HG02678 (cell line): Measurements from ENCODE around the gene SAE1.
"Not testable (repeated sequence)": the region's sequence is repeated elsewhere in the genome, so short reads cannot be mapped to it uniquely, and the experiment has no call there.

ENCODE experiments used
- ATAC-seq: cut with Tn5 transposase; IDR thresholded peaks from one replicate; pipeline ENCODE4 v1.9.1; 2021; ENCODE audit warnings: mild to moderate bottlenecking, moderate library complexity; ENCODE audit not compliant: unreplicated experiment

SAE1 gene

GRCh38 chr19:47130589-47131227, at the start of gene SAE1:
Gene SAE1, plus strand, starts transcription at chr19:47130835. Its CDS starts 96 bp downstream, at chr19:47130931.
- peak; percentile 92 for ATAC-seq

DNA sequence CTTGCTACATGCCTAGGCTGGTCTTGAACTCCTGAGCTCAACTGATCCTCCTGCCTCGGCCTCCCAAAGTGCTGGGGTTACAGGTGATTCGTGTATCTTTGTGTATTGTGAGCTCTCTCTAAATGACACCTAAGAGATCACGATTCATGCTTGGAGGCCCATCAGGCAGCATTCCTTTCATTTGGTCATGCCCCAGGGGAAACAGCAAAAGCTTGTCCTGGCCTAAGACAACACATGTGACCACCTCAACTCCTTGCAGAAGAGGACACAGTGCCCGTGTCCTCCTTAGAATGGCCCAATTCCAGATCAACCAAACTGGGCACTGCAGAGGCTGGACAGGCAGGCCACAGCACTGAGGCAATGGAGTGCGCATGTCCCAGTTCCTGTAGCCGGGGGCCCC, 49.5 kb upstream of the SAE1 start:
- no peak for ATAC-seq

GRCh38 chr19:47082493-47082892, 48.1 kb upstream of the SAE1 start:
- ATAC-seq = no peak

DNA sequence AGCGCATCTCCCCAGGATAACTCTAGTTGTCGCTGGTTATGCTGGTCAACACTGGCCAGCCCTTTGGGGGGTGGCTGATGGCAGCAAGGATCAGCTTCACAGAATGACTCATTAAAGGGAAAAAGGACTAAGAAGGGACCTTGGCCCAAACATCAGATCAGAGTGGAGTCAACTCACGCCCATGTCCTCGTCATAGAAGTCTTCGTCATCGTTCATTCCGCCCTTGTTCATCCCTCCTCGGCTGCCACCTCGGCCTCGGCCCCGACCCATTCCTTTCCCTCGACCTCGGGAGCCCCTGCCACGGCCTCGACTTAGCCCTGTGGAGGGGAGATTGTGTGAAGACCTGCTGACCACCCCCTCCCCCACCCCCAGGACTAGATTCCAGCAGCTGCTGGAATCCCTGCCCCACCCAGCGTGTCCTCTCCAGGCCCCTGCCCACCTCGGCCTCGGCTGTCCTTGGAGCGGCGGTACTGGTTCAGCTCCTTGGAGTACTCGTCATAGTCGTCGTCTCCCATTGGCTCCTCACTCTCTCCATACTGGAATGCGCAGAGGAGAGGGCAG, 45.7 kb upstream of the SAE1 start:
- ATAC-seq = no peak

GRCh38 chr19:47086280-47086679, 44.4 kb upstream of the SAE1 start:
- ATAC-seq = no peak

DNA sequence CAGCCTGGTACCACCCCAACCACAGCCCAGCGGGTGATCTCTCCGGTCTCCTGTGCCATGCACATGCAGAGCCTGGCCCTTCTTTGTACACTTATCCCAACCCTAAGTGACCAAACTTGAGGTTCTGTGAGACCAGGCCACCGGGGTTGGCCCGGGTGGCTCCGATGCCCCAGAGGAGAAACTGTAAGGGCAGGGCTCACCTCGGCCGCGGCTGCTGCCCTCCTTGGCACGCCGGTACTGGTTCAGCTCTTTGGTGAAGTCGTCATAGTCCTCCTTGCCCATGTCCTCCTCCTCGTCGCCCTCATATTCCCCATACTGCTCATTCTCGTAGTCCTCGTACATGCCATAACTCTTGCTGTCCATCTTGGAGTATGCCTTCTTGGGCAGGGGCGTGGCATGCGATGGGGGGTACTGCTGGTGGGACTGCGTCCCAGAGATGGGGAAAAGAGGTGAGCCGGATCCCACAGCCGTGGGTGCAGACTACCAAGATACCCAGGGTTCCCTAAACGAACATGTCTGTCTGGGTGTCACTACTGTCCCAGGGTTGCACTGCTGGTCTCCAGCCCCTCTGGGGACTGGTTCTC, 40.8 kb upstream of the SAE1 start:
- no peak for ATAC-seq

- no peak for ATAC-seq
These were observed 37.4 kb upstream of the SAE1 start for GRCh38 chr19:47093254-47093653.

GRCh38 chr19:47093841-47094240, 36.8 kb upstream of the SAE1 start:
- ATAC-seq = no peak

DNA sequence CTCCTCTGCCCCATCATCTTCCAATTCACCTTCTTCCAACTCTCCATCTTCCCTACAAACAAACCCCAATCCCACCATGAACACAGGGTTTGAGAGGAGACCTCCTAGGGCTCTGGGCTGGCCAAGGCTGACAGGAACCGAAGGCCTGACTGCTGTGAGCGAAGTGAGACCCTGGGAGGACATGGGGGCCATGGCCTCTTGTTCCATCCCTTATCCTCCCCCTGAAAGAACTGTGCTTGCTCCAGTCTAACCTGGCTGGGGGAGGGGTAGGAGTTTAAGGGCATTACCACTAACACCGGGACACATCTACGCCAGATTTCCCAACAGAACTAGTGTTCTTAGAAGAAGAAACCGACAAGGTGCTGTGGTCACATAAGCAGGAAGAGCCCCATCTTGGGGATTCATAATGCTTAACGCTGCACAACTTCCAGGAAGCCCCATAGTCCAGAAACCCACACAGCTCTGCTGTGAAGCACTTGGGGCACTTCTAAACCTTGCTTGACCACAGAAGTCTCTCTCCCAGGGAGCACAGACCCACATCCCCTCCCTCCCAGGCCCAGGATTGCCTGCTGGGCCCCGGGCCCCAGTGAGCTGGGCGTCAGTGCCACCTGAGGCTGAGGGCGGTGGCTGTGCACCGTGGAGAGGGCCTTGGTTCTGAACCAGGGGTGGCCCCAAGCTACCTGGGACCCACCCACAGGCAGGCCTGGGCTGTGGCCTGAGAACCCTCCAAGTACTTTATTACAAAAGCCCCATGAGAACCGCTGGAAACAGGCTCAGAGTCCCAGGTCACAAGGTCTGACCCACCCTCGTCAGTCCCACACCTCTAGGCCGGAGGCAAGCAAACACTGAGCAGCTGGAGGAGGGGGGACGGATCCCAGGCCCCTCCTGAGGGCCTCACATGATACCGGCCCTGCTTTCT, 35.8 kb upstream of the SAE1 start:
- no peak for ATAC-seq

DNA sequence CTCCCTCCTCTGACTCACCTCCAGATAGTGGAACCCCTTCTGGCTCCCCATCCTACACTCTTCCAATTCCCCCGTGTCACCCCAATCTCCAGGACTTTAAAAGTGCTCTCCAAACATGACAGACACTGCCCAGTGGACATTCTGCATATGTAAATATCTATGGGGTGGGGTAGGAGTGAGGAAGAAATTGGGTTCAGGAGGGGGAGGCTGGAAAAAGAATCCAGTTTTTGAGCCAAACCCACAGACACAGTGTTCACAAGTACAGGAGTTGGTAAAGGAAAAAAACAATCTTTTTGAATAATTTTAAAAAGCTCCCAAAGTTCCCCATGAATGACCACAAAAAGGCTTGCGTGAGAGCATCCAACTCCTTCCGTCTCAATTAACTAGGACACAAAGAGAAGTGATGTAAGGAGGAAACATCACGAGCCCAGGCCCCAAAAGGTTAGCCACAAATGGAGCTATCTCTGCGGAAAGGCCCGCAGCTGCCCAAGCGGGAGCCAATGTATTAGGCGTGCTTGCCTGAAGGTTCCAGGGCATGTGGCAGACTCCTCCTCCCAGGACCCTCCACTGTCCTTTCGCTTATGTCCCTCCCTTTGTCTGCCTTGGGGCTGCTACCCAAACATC, 35.0 kb upstream of the SAE1 start:
- no peak for ATAC-seq

DNA sequence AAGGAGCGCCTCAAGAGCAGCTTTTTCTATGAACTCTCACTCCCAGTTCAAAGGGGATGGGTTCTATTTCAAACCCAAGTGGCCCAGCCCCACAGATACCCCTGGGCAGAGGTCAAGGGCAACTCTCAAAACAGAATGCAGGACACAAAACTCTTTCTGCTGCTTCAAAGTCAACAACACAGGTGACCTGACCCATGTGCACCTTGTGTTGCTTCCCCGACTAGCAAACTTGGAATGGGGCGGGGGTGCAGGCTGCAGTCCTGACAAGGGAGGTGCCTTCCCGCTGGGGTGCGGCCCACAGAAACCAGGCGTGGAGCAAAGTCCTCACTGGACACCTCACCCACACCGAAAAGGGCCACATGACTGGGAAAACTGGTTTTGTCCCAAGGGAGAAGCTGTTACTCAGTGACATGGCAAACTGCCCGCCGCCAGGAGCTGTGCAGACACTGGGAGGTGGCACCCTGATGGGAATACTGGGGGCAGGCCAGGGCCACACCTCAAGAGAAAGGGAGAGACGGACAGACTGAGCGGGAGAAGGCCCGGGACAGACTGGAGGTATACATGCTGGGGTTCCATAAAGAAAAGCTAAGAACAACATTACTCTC, 34.4 kb upstream of the SAE1 start:
- no peak for ATAC-seq

DNA sequence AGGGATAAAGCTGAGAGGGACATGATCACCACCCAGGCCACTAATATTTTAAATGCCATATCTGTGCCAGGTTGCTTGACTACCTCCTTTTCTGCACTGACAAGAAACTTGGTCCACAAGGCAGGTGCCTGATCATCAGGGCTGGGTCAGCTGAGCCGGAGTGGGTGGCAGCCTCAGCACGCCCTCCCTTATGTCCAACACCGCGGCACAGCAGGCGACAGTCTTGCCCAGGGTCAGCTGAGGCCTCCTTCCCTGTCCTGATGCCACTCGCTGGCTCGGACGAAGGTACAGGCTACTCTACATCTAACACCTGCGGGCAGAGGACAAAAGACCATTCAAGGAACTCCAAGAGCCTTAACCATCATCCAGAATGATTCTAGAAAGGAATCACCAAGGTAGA, 33.9 kb upstream of the SAE1 start:
- ATAC-seq = no peak

DNA sequence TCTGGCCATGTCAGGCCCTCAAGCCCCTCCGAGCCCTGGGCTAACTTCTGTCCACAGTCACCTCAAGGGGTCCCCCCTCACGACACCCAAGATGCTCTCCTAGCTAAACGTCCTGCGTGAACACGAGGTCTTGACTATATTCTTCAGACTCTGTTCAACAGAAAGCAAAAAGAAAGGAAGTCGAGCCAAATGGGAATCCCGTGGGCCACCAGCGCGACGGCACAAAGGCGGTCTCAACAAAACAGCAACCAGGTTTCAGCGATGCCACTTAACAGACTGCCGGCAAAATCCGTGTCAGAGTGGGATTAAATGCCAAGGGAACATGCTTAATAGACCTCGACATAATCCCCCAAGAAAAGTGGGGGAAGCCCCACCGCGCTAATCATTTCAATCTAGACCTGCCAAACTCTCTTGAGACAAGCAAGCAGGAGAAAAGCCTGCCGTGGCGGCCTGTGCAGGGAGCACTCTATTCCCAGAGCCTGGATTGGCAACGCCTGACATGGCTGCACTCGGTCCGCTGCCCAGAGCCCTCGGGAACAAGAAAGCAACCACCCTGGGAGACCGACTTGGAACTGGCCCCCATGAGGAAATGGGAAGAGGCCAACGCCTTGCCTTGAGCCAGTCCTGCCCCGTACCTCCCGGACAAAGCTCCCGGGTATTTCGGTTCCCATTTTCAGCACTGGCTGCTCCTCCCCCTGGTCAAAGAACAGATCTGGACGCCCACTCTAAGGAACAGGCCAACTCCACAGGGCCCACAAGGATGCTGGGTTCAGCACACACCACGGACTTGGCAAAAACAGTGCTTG, 33.0 kb upstream of the SAE1 start:
- ATAC-seq = no peak

DNA sequence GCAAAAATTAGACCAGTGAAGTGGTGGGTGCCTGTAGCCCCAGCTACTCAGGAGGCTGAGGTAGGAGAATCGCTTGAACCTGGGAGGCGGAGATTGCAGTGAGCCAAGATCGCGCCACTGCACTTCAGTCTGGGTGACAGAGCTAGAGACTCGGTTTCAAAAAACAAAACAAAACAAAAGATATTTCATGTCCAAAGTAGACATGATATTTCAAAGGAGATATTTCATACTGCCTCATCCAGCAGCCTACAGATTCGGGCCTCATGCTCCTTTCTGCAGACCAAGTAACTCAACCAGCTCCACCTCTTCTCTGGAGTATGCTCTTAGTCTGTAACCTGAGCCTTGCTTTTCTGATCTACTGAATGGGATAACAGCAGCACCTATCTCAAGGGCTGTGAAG, 32.0 kb upstream of the SAE1 start:
- no peak for ATAC-seq

DNA sequence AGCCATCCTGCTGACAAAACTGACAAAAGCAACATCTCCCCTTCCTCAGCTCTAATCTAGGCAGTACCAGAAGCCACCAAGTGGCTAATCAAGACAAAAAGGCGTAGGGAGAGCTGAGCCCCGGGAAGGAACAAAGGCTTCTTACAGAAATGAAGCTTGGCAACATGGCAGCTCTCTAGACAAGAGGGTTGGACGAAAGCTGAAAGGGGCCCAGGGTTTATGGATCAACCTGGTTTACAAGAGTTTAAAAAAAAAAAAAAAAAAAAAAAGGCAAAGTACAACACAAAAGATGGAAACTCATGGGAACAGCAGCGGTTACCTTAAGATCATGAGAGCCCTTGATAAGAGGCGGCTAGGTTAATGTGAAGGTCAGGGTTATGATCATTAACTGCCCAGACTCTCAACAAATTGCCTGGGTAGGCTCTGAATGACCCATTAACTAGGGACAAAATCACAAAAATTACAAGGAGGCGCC, 31.0 kb upstream of the SAE1 start:
- no peak for ATAC-seq

GRCh38 chr19:47100290-47100689, 30.3 kb upstream of the SAE1 start:
- no peak for ATAC-seq

GRCh38 chr19:47101116-47101515, 29.5 kb upstream of the SAE1 start:
- ATAC-seq = not testable (repeated sequence)

GRCh38 chr19:47102346-47103060, 28.1 kb upstream of the SAE1 start:
- no peak for ATAC-seq

DNA sequence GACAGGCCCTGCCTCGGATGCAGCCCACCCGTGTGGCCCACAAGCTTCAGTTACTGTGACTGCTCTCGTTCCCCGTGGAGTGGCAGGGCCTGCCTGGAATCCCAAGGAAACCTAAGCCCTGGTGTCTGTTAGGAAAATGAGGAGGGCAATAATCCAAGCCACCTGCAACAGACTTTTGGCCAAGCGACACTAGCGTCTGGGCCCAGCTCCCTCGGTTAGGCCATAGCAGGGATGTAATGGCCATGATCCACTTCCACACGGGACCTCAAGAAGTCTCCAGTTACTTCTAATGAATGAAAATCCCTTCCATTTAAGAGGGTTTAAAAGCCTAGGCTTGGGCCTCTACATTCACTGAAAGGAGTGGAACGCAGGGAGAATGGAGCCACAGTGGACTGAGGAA, 26.0 kb upstream of the SAE1 start:
- ATAC-seq = no peak
